K562 (cell line): ENCODE results near the gene TBC1D7. TPM values are rescaled to one million over a fixed set of nuclear protein-coding genes. Genes with fewer than 3 reads are reported as not detected.

Source experiments
- BRD9 ChIP-seq: fragments of 450-650 bp; IDR thresholded peaks from 2 replicates; pipeline ENCODE4 v1.6.1; 2018; ENCODE audit warnings: low read depth; ENCODE audit not compliant: partially characterized antibody
- CBFA2T2 ChIP-seq: fragments of 450-650 bp; conservative IDR thresholded peaks from 2 replicates; pipeline ENCODE4 v1.6.1; 2017; ENCODE audit warnings: mild to moderate bottlenecking
- CCNT2 ChIP-seq: IDR thresholded peaks from 2 replicates; pipeline ENCODE4 v1.6.1; 2011; ENCODE audit warnings: borderline replicate concordance, low read depth, mild to moderate bottlenecking, moderate library complexity, mixed read lengths, low read length; ENCODE audit not compliant: insufficient read length; ENCODE audit errors: extremely low read depth
- CEBPG ChIP-seq, 3 experiments: fragments of 200-800 bp in 1 of 3; sonication (Bioruptor generic) in 1 of 3; sonication (generic) in 1 of 3; formaldehyde crosslinking in 1 of 3; IDR thresholded peaks in 2 of 3; conservative IDR thresholded peaks in 1 of 3; 2 replicates each; pipeline versions ENCODE4 v1.6.1 to v1.8.0; 2016 to 2022; ENCODE audit warnings: missing compliant biosample characterization in 2 of 3, missing genetic modification characterization in 2 of 3, mild to moderate bottlenecking in 1 of 3, missing genetic modification reagents in 1 of 3
- CHD2 ChIP-seq: IDR thresholded peaks from 2 replicates; pipeline ENCODE4 v1.6.1; 2011; ENCODE audit warnings: low read depth, low read length
- ELF1 ChIP-seq: fragments of 200-800 bp; sonication (Bioruptor generic); IDR thresholded peaks from 2 replicates; pipeline ENCODE4 v1.6.1; 2016; ENCODE audit warnings: missing genetic modification characterization, missing compliant biosample characterization
- FOXK1 ChIP-seq: sonication (generic); formaldehyde crosslinking; IDR thresholded peaks from 2 replicates; pipeline ENCODE4 v1.8.0; 2022; ENCODE audit warnings: missing genetic modification reagents, mild to moderate bottlenecking, borderline replicate concordance
- GABPA ChIP-seq: fragments of 200-800 bp; sonication (Bioruptor generic); conservative IDR thresholded peaks from 2 replicates; pipeline ENCODE4 v1.6.1; 2016; ENCODE audit warnings: low read depth, missing genetic modification characterization, missing compliant biosample characterization
- MAFG ChIP-seq: fragments of 450-650 bp; conservative IDR thresholded peaks from 2 replicates; pipeline ENCODE4 v1.6.1; 2016; ENCODE audit warnings: missing genetic modification characterization, missing compliant biosample characterization
- NBN ChIP-seq: fragments of 450-650 bp; IDR thresholded peaks from 2 replicates; pipeline ENCODE4 v1.6.1; 2016; ENCODE audit warnings: low read depth, mild to moderate bottlenecking
- NFE2 ChIP-seq: IDR thresholded peaks from 2 replicates; pipeline ENCODE4 v1.6.1; 2014; ENCODE audit warnings: antibody characterized with exemption, low read depth
- PML ChIP-seq: IDR thresholded peaks from 2 replicates; pipeline ENCODE4 v1.6.1; 2012; ENCODE audit warnings: low read length, inconsistent platforms
- RAD21 ChIP-seq, 2 experiments: fragments of 250-450 bp in 1 of 2; fragments of 450-650 bp in 1 of 2; sonication (Bioruptor Pico) in 1 of 2; formaldehyde crosslinking in 1 of 2; IDR thresholded peaks in 1 of 2; conservative IDR thresholded peaks in 1 of 2; 2 replicates each; pipeline versions ENCODE4 v1.4.0 to v1.8.0; 2020 to 2022; ENCODE audit warnings: mild to moderate bottlenecking in 2 of 2, moderate library complexity in 1 of 2
- RCOR1 ChIP-seq, 2 experiments: IDR thresholded peaks; 2 replicates each; pipeline ENCODE4 v1.6.1; 2012; ENCODE audit warnings: low read depth in 2 of 2, low read length in 2 of 2, borderline replicate concordance in 1 of 2, improper control_type of control experiment in 1 of 2
- RNF2 ChIP-seq: sonication (generic); IDR thresholded peaks from 2 replicates; pipeline ENCODE4 v1.6.1; 2016
- SMARCA4 ChIP-seq: fragments of 450-650 bp; IDR thresholded peaks from 2 replicates; pipeline ENCODE4 v1.6.1; 2016
- TBP ChIP-seq: optimal IDR thresholded peaks from 2 replicates; pipeline ENCODE3; 2011; ENCODE audit warnings: low read depth, low read length, improper control_type of control experiment
- YY1 ChIP-seq, 3 experiments: IDR thresholded peaks; 2 replicates each; pipeline ENCODE4 v1.6.1; 2011; ENCODE audit warnings: low read length in 2 of 3, mild to moderate bottlenecking in 2 of 3, moderate library complexity in 2 of 3, borderline replicate concordance in 1 of 3, control low read depth in 1 of 3, low read depth in 1 of 3; ENCODE audit not compliant: insufficient read depth in 3 of 3, insufficient replicate concordance in 2 of 3, control insufficient read depth in 1 of 3, insufficient read length in 1 of 3; ENCODE audit errors: extremely low read depth in 1 of 3
- ZFPM2 ChIP-seq: fragments of 250-450 bp; sonication (Bioruptor Pico); IDR thresholded peaks from 2 replicates; pipeline ENCODE4 v1.5.1; 2022; ENCODE audit warnings: mild to moderate bottlenecking
- ZNF121 ChIP-seq: sonication (generic); formaldehyde crosslinking; conservative IDR thresholded peaks from 2 replicates; pipeline ENCODE4 v1.8.0; 2022; ENCODE audit warnings: missing genetic modification reagents
- polyA plus RNA-seq, 8 experiments: library from polyadenylated mRNA; depleted of rRNA in 4 of 8; stranded (reverse) in 5 of 8; unstranded in 3 of 8; fragments of >200 nt; fragmentation: Nextera tagmentation in 2 of 8; fragmentation: Illumina TruSeq in 1 of 8; extraction: Ambion mirVana in 2 of 8; extraction: Trizol in 1 of 8; gene quantifications; 2 replicates each; pipeline versions ENCODE4 v1.2.1 to v1.2.3, GENCODE V29; 2011 to 2014; ENCODE audit warnings: inconsistent platforms in 1 of 8, missing spikeins in 1 of 8
- total RNA-seq, 7 experiments: library from RNA; depleted of rRNA in 6 of 7; stranded (reverse); fragments of >200 nt in 6 of 7; fragmentation: Illumina TruSeq in 2 of 7; extraction: Trizol in 2 of 7; gene quantifications; 2 replicates each; pipeline versions ENCODE4 v1.2.1 to v1.2.3, GENCODE V29; 2011 to 2021; ENCODE audit warnings: low replicate concordance in 1 of 7
- TF ChIP-seq, protein P1 (sequence below): fragments of 250-450 bp; sonication (Bioruptor Pico); IDR thresholded peaks from 2 replicates; pipeline ENCODE4 v1.8.0; 2022; ENCODE audit warnings: moderate library complexity, mild to moderate bottlenecking, inconsistent platforms
- TF ChIP-seq, protein P2 (sequence below): IDR thresholded peaks from 2 replicates; pipeline ENCODE4 v1.6.1; 2011; ENCODE audit warnings: borderline replicate concordance, low read depth, mild to moderate bottlenecking, moderate library complexity, low read length; ENCODE audit not compliant: insufficient read depth, poor library complexity, severe bottlenecking
- TF ChIP-seq, protein P3 (sequence below): fragments of 250-450 bp; sonication (Bioruptor Pico); IDR thresholded peaks from 2 replicates; pipeline ENCODE4 v1.4.0; 2020; ENCODE audit warnings: borderline replicate concordance

The TBC1D7 gene
- total and polyA plus RNA-seq, 9 of the 15 experiments (the other 6 are each of a cell fraction or from before 2014, with no cell fraction given): 49.4 to 107 (median 61.1) TPM

DNA sequence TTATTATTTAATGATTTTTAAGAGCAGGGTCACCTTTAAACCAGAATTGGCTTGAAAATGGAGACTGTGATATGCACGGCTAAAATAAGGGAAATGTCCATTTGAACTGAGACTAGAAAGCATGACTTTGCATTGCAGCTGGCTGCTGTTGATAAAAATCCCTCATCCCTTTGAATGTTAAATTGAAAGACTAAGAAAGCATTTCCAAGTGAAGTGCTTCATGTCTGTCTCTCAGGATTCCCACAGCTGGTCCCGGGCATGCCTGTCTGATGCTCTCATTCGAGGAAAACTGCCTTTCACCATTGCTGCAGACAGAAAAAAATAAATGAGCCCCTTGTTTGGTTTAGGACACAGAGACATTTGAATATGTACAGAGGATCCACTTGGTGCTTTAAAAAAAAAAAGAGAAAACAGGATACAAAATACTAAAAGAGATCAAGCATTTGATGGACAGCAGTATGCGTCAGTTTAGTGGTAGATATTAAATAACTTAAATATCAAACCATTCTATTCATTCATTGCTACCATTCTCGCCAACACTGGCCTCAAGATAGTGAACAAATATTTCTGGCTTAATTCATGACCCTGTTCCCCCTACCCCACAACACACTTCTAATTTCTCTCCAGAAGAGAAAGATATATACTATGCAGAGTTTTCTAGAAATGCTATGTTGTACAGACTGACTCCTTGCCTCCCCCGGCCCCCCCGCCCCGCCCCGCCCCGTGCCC lies 55.0 kb downstream of the TBC1D7 start (continued):
- TF ChIP-seq, protein P1, sequence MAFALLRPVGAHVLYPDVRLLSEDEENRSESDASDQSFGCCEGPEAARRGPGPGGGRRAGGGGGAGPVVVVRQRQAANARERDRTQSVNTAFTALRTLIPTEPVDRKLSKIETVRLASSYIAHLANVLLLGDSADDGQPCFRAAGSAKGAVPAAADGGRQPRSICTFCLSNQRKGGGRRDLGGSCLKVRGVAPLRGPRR (CRISPR knock-in tag): no peak
- TF ChIP-seq RAD21 (CRISPR knock-in tag; conservative IDR thresholded peaks at IDR 0.05 in 1 of 2, IDR thresholded peaks at IDR 0.05 in 1 of 2) (no peak), FOXK1 (no peak), MAFG (tag) (peak; percentile 77), SMARCA4 (peak; percentile 87), CCNT2 (peak; percentile 19), GABPA (peak; percentile 13; the same call in 1 of the 2 replicates), YY1 (IDR thresholded peaks at IDR 0.05; ENCODE audit: borderline replicate concordance in 1 of 3, control insufficient read depth in 1 of 3, extremely low read depth in 1 of 3, insufficient read depth in 3 of 3, insufficient read length in 1 of 3, insufficient replicate concordance in 2 of 3, low read depth in 1 of 3, low read length in 2 of 3) (peak in 1 of 3 experiments; percentile 53), PML (peak; percentile 25; the same call in 1 of the 2 replicates), ELF1 (tag) (peak; percentile 11; the same call in 1 of the 2 replicates), RNF2 (no peak; the same call in 1 of the 2 replicates), NBN (0 out of 2 replicates have a peak, but pooled peaks have one; percentile 40), BRD9 (peak; percentile 47), CBFA2T2 (peak; percentile 22; the same call in 1 of the 2 replicates), NFE2 (peak; percentile 90), CEBPG (CRISPR knock-in tag; IDR thresholded peaks at IDR 0.05) (no peak), CEBPG (tag; conservative IDR thresholded peaks at IDR 0.05 in 1 of 2, IDR thresholded peaks at IDR 0.05 in 1 of 2) (no peak), TBP (peak; percentile 60), ZFPM2 (CRISPR knock-in tag) (no peak), CHD2 (no peak), RCOR1 (IDR thresholded peaks at IDR 0.05; ENCODE audit: borderline replicate concordance in 1 of 2, low read depth in 2 of 2, low read length in 2 of 2) (0 out of 4 replicates have a peak, but pooled peaks of 1 of the 2 experiments have one; percentile 28), ZNF121 (CRISPR knock-in tag) (no peak)
- TF ChIP-seq, protein P2, sequence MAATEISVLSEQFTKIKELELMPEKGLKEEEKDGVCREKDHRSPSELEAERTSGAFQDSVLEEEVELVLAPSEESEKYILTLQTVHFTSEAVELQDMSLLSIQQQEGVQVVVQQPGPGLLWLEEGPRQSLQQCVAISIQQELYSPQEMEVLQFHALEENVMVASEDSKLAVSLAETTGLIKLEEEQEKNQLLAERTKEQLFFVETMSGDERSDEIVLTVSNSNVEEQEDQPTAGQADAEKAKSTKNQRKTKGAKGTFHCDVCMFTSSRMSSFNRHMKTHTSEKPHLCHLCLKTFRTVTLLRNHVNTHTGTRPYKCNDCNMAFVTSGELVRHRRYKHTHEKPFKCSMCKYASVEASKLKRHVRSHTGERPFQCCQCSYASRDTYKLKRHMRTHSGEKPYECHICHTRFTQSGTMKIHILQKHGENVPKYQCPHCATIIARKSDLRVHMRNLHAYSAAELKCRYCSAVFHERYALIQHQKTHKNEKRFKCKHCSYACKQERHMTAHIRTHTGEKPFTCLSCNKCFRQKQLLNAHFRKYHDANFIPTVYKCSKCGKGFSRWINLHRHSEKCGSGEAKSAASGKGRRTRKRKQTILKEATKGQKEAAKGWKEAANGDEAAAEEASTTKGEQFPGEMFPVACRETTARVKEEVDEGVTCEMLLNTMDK: no peak
- TF ChIP-seq, protein P3, sequence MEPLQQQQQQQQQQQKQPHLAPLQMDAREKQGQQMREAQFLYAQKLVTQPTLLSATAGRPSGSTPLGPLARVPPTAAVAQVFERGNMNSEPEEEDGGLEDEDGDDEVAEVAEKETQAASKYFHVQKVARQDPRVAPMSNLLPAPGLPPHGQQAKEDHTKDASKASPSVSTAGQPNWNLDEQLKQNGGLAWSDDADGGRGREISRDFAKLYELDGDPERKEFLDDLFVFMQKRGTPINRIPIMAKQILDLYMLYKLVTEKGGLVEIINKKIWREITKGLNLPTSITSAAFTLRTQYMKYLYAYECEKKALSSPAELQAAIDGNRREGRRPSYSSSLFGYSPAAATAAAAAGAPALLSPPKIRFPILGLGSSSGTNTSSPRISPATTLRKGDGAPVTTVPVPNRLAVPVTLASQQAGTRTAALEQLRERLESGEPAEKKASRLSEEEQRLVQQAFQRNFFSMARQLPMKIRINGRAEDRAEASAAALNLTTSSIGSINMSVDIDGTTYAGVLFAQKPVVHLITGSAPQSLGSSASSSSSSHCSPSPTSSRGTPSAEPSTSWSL (CRISPR knock-in tag): no peak
